Activated naive CD4-positive, alpha-beta T cell treated with anti-CD3 and anti-CD28 coated beads, Interleukin-2, amount 50 U/mL, for 72 hours (primary cell): ENCODE data around the gene SIDT2. TPM values are rescaled to one million over a fixed set of nuclear protein-coding genes. Genes with fewer than 3 reads are reported as not detected.
"Not testable (repeated sequence)": the region's sequence is repeated elsewhere in the genome, so short reads cannot be mapped to it uniquely, and the experiment has no call there.

Experiments
- ATAC-seq, 2 donors: fragments of 150-1000 bp; cut with Tn5 transposase; 2 replicates each; pipeline ENCODE4 v1.10.0; 2021; ENCODE audit warnings: mild to moderate bottlenecking in 2 of 2, moderate library complexity in 2 of 2
- DNase-seq, 2 donors: peaks; one replicate each; pipeline ENCODE4 v3.0.0; 2021 to 2022; ENCODE audit warnings: low spot score in 2 of 2
- H3K27ac Mint-ChIP-seq, 2 donors: one replicate each; pipeline ENCODE4 v1.8.0; 2022; ENCODE audit warnings: mild to moderate bottlenecking in 2 of 2, mixed read lengths in 2 of 2
- H3K36me3 Mint-ChIP-seq, 2 donors: one replicate each; pipeline ENCODE4 v1.8.0; 2022; ENCODE audit warnings: mixed read lengths in 2 of 2
- H3K9me3 Mint-ChIP-seq, 2 donors: one replicate each; pipeline ENCODE4 v1.8.0; 2022; ENCODE audit warnings: mixed read lengths in 2 of 2
- total RNA-seq, 2 donors: library from RNA; stranded (reverse); gene quantifications; one replicate each; pipeline ENCODE4 v1.2.3, GENCODE V29; 2022

Gene SIDT2
- total RNA-seq, 2 donors from 2014 or later: 20.9 to 32.0 TPM

- ATAC-seq: no peak
- no peak overlapping the region for H3K27ac Mint-ChIP-seq
- H3K9me3 Mint-ChIP-seq: no peaks in the 10 kb centered on the region
- H3K36me3 Mint-ChIP-seq: peaks cover 6 to 7% of the 10 kb centered on the region in 2 donors
- DNase-seq: no peak
Measured at GRCh38 chr11:117181586-117182550, 3.3 kb downstream of the SIDT2 start.

DNA sequence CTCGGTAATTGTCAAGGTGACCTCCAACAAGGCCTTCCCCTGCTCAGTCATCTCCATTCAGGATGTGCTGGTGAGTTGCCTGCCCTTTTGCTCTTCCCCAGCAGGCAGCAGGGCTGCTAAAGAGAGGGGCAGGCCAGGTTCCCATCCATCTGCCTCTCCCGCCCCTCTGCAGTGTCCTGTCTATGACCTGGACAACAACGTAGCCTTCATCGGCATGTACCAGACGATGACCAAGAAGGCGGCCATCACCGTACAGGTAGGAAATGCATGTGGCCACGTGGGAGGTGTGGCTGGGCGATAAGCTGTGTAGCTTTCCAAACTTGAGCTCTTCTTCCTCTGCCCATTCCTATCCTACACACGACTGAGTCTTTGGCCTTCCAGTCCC is 4.0 kb downstream of the SIDT2 start:
- Mint-ChIP-seq H3K9me3 (no peaks in the 10 kb centered on the region), H3K27ac (no peak overlapping the region), H3K36me3 (peaks cover 6 to 7% of the 10 kb centered on the region in 2 donors)
- ATAC-seq (no peak), DNase-seq (no peak)

- H3K36me3 Mint-ChIP-seq, ATAC-seq, DNase-seq, H3K9me3 Mint-ChIP-seq: not testable (repeated sequence)
- H3K27ac Mint-ChIP-seq: peak overlapping the region in 1 of 2 donors; percentile 9
Measured at GRCh38 chr11:117183178-117183577, 4.6 kb downstream of the SIDT2 start.

GRCh38 chr11:117183724-117184349 is 5.3 kb downstream of the SIDT2 start:
- ATAC-seq: no peak
- Mint-ChIP-seq H3K9me3 (no peaks in the 10 kb centered on the region), H3K36me3 (peaks cover 6 to 7% of the 10 kb centered on the region in 2 donors), H3K27ac (no peak overlapping the region)
- DNase-seq: no peak

DNA sequence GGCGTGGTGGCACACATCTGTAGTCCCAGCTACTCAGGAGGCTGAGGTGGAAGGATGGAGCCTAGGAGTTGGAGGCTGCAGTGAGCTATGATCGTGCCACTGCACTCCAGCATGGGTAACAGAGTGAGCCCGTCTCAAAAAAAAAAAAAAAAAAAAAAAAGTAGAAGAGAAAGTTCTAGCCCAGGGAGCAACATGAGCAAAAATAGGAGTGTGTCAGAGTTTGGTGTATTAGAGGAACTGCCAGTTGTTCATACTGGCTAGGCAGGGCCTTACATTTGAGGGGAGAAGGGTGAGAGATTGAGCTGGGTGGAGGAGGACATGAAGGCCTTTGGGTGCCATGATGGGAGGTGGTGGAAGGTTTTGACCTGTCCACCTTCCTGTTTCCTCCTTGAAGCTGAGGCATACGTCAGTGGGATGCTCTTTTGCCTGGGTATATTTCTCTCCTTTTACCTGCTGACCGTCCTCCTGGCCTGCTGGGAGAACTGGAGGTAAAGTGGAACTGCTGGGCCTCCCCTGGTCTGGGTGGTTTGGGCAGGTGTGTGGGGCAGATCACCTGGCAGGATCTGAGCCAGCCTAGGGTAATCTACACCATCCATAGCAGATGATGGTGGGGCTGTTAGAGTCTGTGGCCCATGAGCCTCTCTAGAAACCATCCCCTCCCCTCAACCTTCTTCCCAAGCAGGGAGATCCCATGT is 7.3 kb downstream of the SIDT2 start:
- Mint-ChIP-seq H3K27ac (peak overlapping the region; percentile 7 to 51), H3K36me3 (no peaks in the 10 kb centered on the region)
- no peak for ATAC-seq

GRCh38 chr11:117186431-117186761 is 7.9 kb downstream of the SIDT2 start:
- H3K36me3 Mint-ChIP-seq: no peaks in the 10 kb centered on the region
- DNase-seq (no peak), ATAC-seq (no peak)
- peak overlapping the region in 1 of 2 donors; percentile 51 for H3K27ac Mint-ChIP-seq
- H3K9me3 Mint-ChIP-seq: no peaks in the 10 kb centered on the region

More for the DNA sequence above, 7.3 kb downstream of the SIDT2 start:
- H3K9me3 Mint-ChIP-seq: no peaks in the 10 kb centered on the region
- peak in 1 of 2 donors; percentile 16 for DNase-seq

- no peaks in the 10 kb centered on the region for H3K9me3 Mint-ChIP-seq
- peak overlapping the region in 1 of 2 donors; percentile 88 for H3K27ac Mint-ChIP-seq
- DNase-seq: peak in 1 of 2 donors; percentile 6
- ATAC-seq: no peak
- H3K36me3 Mint-ChIP-seq: no peaks in the 10 kb centered on the region
Measured at GRCh38 chr11:117187007-117187406, 8.5 kb downstream of the SIDT2 start.

- Mint-ChIP-seq H3K36me3 (no peaks in the 10 kb centered on the region), H3K9me3 (no peaks in the 10 kb centered on the region), H3K27ac (peak overlapping the region in 1 of 2 donors; percentile 88)
- DNase-seq (peak in 1 of 2 donors; percentile 18), ATAC-seq (no peak)
Measured at GRCh38 chr11:117187428-117187798, 8.9 kb downstream of the SIDT2 start.

DNA sequence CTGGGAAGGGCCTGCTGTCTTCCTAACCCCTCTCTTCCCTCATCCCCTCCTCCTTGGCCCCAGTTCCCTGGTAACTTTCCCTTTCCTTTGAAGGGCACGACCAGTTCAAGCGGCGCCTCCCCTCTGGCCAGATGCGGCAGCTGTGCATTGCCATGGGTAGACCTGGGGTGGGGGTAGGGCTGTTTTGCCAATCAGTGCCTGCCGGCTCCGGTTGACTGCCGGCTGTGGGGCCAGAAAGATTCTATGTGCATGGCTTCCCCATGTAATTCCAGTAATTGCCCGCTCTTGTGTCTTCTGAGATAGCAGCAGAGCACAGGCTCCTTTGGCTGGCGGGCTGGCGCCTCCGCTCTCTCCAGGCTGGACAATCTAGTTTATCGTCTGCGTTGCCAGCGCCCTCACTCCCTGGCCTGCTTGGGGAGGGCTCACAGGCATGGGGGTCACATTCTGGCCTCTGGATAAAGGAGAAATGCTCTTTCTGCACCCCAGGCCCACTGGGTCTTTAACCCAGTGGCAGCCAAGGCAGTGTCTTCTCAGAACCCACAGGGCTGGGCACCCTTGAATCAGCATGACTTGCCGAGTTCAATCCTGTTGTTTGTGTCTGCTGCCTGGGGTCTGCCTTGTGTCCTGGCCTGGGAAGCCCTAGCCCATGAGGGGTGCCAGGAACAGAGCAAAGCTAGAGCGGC is 9.4 kb downstream of the SIDT2 start:
- DNase-seq (no peak), ATAC-seq (no peak)
- no peaks in the 10 kb centered on the region for H3K36me3 Mint-ChIP-seq

DNA sequence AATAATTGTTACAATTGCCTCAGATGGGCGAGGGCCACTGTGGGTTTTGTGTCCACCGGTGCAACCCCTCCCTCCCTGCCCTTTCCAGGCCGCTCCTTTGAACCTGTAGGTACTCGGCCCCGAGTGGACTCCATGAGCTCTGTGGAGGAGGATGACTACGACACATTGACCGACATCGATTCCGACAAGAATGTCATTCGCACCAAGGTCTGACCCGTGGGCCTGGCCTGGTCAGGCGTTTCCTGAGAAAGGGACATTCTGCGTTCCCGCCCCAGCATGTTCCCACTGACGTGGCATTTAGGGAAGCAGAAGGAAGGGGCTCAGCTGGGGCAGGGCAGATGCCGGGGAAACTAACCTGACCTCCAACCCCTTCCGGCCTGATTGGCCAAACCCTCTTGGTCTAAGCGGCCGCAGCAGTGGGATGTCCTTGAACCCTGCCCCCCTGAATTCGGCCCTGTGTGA is 10.1 kb downstream of the SIDT2 start:
- H3K9me3 Mint-ChIP-seq: no peaks in the 10 kb centered on the region
- ATAC-seq (no peak), DNase-seq (no peak)
- H3K27ac Mint-ChIP-seq: peak overlapping the region; percentile 9 to 45
- H3K36me3 Mint-ChIP-seq: no peaks in the 10 kb centered on the region

More for the DNA sequence above, 9.4 kb downstream of the SIDT2 start:
- peak overlapping the region in 1 of 2 donors; percentile 9 for H3K27ac Mint-ChIP-seq
- H3K9me3 Mint-ChIP-seq: no peaks in the 10 kb centered on the region

DNA sequence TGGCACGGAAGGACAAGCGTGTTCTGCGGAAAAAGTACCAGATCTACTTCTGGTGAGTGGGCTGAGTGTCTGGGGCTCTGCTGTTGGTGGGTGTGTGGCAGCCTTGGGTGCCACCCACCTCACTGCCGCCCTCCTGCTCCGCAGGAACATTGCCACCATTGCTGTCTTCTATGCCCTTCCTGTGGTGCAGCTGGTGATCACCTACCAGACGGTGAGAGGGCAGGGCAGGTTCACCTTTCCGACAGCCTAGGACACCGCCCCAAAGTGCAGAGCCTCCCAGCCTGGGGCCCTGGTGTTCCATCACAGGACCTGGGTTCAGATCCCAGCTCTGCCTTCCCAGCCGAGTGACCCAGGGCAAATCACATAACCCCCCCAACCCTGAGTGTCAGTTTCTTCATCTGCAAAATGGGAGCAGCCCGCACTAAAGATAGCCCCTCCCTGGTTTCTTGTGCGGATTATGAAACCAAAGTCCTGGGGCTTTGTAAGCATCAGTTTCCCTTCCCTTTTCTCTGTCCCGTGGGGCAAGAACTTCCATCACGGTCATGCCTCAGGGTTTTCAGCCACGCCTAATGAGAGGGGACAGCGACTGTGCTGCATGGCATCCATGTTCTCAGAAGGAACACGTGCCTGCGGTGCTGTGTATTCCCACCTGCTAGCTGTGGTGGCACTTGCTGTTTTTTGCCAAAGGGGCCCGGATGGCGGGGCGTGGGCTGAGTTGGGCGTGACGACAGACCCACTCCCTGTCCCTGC is 10.8 kb downstream of the SIDT2 start:
- no peak for ATAC-seq
- DNase-seq: no peak
- Mint-ChIP-seq H3K9me3 (no peaks in the 10 kb centered on the region), H3K36me3 (no peaks in the 10 kb centered on the region), H3K27ac (peak overlapping the region in 1 of 2 donors; percentile 45)

DNA sequence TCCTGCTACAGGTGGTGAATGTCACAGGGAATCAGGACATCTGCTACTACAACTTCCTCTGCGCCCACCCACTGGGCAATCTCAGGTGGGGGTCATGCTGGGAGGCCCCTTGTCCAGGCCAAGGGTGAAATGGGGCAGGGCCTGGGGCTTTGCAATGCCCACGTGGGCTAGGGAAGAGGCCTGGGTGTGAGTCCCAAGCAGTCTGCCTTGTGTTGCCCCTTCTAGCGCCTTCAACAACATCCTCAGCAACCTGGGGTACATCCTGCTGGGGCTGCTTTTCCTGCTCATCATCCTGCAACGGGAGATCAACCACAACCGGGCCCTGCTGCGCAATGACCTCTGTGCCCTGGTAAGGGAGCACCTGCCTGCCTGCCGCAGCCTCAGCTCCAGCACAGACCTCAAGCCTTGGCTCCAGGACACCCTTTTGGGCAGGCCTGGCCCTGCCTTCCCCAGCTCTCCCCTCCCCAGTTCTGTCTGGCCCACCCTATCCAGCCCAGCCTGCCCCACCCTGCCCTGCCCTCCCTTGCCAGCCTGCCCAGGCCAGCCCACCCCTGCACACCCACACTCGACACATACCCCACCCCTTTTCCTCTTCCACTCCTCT is 11.5 kb downstream of the SIDT2 start:
- Mint-ChIP-seq H3K27ac (no peak overlapping the region), H3K9me3 (no peaks in the 10 kb centered on the region), H3K36me3 (no peaks in the 10 kb centered on the region)
- no peak for ATAC-seq
- DNase-seq: no peak

- H3K36me3 Mint-ChIP-seq: no peaks in the 10 kb centered on the region
- H3K27ac Mint-ChIP-seq: peak overlapping the region in 1 of 2 donors; percentile 57
- no peak for ATAC-seq
Measured at GRCh38 chr11:117191680-117192400, 13.3 kb downstream of the SIDT2 start.

DNA sequence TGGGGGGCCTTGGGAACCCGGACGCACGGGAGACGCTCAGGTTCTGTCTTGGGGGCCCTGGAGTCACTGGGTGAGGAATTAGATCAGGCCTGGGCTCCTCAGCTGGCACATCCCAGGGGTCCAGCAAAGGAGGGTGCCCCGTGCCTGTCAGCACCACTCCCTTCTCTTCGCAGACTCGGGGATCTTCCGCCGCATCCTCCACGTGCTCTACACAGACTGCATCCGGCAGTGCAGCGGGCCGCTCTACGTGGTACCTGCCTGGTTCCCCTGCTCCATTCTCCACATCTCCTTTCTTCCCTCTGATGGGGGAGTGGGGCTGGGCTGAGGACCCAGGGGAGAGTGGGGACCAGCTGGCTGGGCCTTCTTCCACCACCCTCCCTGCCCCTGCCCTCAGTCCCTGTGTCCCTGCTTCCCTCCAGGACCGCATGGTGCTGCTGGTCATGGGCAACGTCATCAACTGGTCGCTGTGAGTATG is 13.9 kb downstream of the SIDT2 start:
- Mint-ChIP-seq H3K9me3 (no peaks in the 10 kb centered on the region), H3K36me3 (no peaks in the 10 kb centered on the region), H3K27ac (peak overlapping the region; percentile 57 to 66)
- ATAC-seq (no peak), DNase-seq (no peak)

More at GRCh38 chr11:117191680-117192400, 13.3 kb downstream of the SIDT2 start:
- no peak for DNase-seq
- no peaks in the 10 kb centered on the region for H3K9me3 Mint-ChIP-seq
